SK-N-SH (cell line): Measurements from ENCODE around the gene MYLK2. TPM values are rescaled to one million over a fixed set of nuclear protein-coding genes. Genes with fewer than 3 reads are reported as not detected.

ENCODE experiments used
- CTCF ChIA-PET: fragments of 300-600, 350-600 bp; formaldehyde crosslinking; extraction: SDS; loops from one replicate; lab custom pipeline; 2021; lab: Yijun Ruan, JAX
- POLR2A ChIA-PET: fragments of 350-600 bp; sonication (Branson Sonifier 250); formaldehyde crosslinking; extraction: SDS; loops from one replicate; lab custom pipeline; 2020; ENCODE audit warnings: antibody characterized with exemption, inconsistent platforms; lab: Yijun Ruan, JAX
- DNase-seq: peaks from one replicate; pipeline ENCODE4 v3.0.0; 2012
- H2AFZ ChIP-seq: fragments of 200-600 bp; sonication (generic); 2 replicates; pipeline ENCODE4 v1.8.1; 2016; ENCODE audit warnings: antibody characterized with exemption, mild to moderate bottlenecking, low read depth
- H3F3A ChIP-seq: fragments of 200-600 bp; sonication (generic); replicated peaks from 2 replicates; pipeline ENCODE3; 2016; ENCODE audit warnings: antibody characterized with exemption, mild to moderate bottlenecking; ENCODE audit not compliant: insufficient read depth
- H3K27ac ChIP-seq, 2 experiments: fragments of 200-500 bp in 1 of 2; fragments of 200-600 bp in 1 of 2; sonication (Bioruptor generic) in 1 of 2; sonication (generic), shearing (Covaris generic) in 1 of 2; 2 replicates each; pipeline versions ENCODE4 v1.5.1 to v1.6.1; 2014 to 2016; ENCODE audit warnings: low read depth in 2 of 2, inconsistent platforms in 1 of 2, low read length in 1 of 2, mild to moderate bottlenecking in 1 of 2, mixed read lengths in 1 of 2
- H3K27me3 ChIP-seq: fragments of 200-600 bp; sonication (generic), shearing (Covaris generic); 2 replicates; pipeline ENCODE4 v1.6.1; 2016; ENCODE audit warnings: mixed run types; ENCODE audit not compliant: insufficient read depth
- H3K36me3 ChIP-seq, 2 experiments: fragments of 200-500 bp in 1 of 2; fragments of 200-600 bp in 1 of 2; sonication (Bioruptor generic) in 1 of 2; sonication (generic) in 1 of 2; replicated peaks in 1 of 2; 2 replicates each; pipeline versions ENCODE3 to v1.5.1; 2014 to 2016; ENCODE audit warnings: low read length in 1 of 2, mild to moderate bottlenecking in 1 of 2; ENCODE audit not compliant: insufficient read depth in 2 of 2, control insufficient read depth in 1 of 2
- H3K4me1 ChIP-seq, 2 experiments: fragments of 200-500 bp in 1 of 2; fragments of 200-600 bp in 1 of 2; sonication (Bioruptor generic) in 1 of 2; sonication (generic), shearing (Covaris generic) in 1 of 2; 2 replicates each; pipeline versions ENCODE4 v1.5.1 to v1.6.1; 2014 to 2016; ENCODE audit warnings: low read depth in 1 of 2, low read length in 1 of 2, mixed run types in 1 of 2; ENCODE audit not compliant: insufficient read depth in 2 of 2, control insufficient read depth in 1 of 2
- H3K4me2 ChIP-seq: fragments of 200-600 bp; sonication (generic), shearing (Covaris generic); 2 replicates; pipeline ENCODE4 v1.6.1; 2017; ENCODE audit warnings: mixed run types
- H3K4me3 ChIP-seq, 2 experiments: fragments of 200-500 bp in 1 of 2; fragments of 200-600 bp in 1 of 2; sonication (Bioruptor generic) in 1 of 2; sonication (generic), shearing (Covaris generic) in 1 of 2; 2 replicates each; pipeline versions ENCODE4 v1.5.1 to v1.8.1; 2014 to 2016; ENCODE audit warnings: low read depth in 2 of 2, inconsistent platforms in 1 of 2, low read length in 1 of 2, mild to moderate bottlenecking in 1 of 2, mixed read lengths in 1 of 2, moderate library complexity in 1 of 2
- H3K79me2 ChIP-seq: fragments of 200-600 bp; sonication (generic); 2 replicates; pipeline ENCODE4 v1.8.1; 2017; ENCODE audit warnings: mild to moderate bottlenecking; ENCODE audit not compliant: insufficient read depth
- H3K9ac ChIP-seq: fragments of 200-600 bp; sonication (generic); 2 replicates; pipeline ENCODE4 v1.6.1; 2017; ENCODE audit warnings: mixed run types
- H3K9me2 ChIP-seq: fragments of 200-600 bp; sonication (generic); 2 replicates; pipeline ENCODE4 v1.6.1; 2017; ENCODE audit warnings: mixed run types
- H3K9me3 ChIP-seq: fragments of 200-600 bp; sonication (generic); 2 replicates; pipeline ENCODE4 v1.6.1; 2017; ENCODE audit warnings: mixed run types, mild to moderate bottlenecking, moderate library complexity
- H4K20me1 ChIP-seq: fragments of 200-600 bp; sonication (generic); 2 replicates; pipeline ENCODE4 v1.6.1; 2017; ENCODE audit warnings: mild to moderate bottlenecking, mixed run types; ENCODE audit not compliant: insufficient read depth
- EP300 ChIP-seq, 2 experiments: IDR thresholded peaks; 2 replicates each; pipeline versions ENCODE4 v1.4.0 to v1.6.1; 2012; ENCODE audit warnings: borderline replicate concordance in 1 of 2, low read depth in 1 of 2, low read length in 1 of 2
- FOSL2 ChIP-seq: IDR thresholded peaks from 2 replicates; pipeline ENCODE4 v1.4.0; 2012; ENCODE audit warnings: low read depth, mild to moderate bottlenecking, moderate library complexity, borderline replicate concordance
- FOXM1 ChIP-seq: IDR thresholded peaks from 2 replicates; pipeline ENCODE4 v1.4.0; 2012; ENCODE audit warnings: low read depth, mild to moderate bottlenecking
- MEF2A ChIP-seq: IDR thresholded peaks from 2 replicates; pipeline ENCODE4 v1.4.0; 2012; ENCODE audit warnings: low read depth, borderline replicate concordance
- MXI1 ChIP-seq: IDR thresholded peaks from 2 replicates; pipeline ENCODE4 v1.6.1; 2012; ENCODE audit warnings: mild to moderate bottlenecking, low read depth, low read length, improper control_type of control experiment
- NRF1 ChIP-seq: IDR thresholded peaks from 2 replicates; pipeline ENCODE4 v1.6.1; 2012; ENCODE audit warnings: low read depth, mild to moderate bottlenecking, low read length
- POLR2AphosphoS5 ChIP-seq: IDR thresholded peaks from 2 replicates; pipeline ENCODE4 v1.6.1; 2012; ENCODE audit warnings: low read depth, low read length
- RFX5 ChIP-seq: IDR thresholded peaks from 2 replicates; pipeline ENCODE4 v1.6.1; 2012; ENCODE audit warnings: mild to moderate bottlenecking, improper control_type of control experiment, low read length
- YY1 ChIP-seq: IDR thresholded peaks from 2 replicates; pipeline ENCODE4 v1.4.0; 2012; ENCODE audit warnings: low read depth, mild to moderate bottlenecking
- WGBS: methylation state at CpG from one replicate; pipeline ENCODE4 v1.1.6; 2017; ENCODE audit warnings: low lambda C conversion rate; 5-methylcytosine and 5-hydroxymethylcytosine counted together
- polyA plus RNA-seq, 3 experiments: library from polyadenylated mRNA; depleted of rRNA; stranded (reverse); fragments of >200 nt; gene quantifications; 2 replicates each; pipeline ENCODE4 v1.2.3, GENCODE V29; 2012
- TF ChIP-seq, protein P1 (sequence below): IDR thresholded peaks from 2 replicates; pipeline ENCODE4 v1.6.1; 2012; ENCODE audit warnings: mild to moderate bottlenecking, low read depth, low read length, moderate library complexity
- TF ChIP-seq, protein P2 (sequence below): fragments of 200-600 bp; sonication (generic); IDR thresholded peaks from 2 replicates; pipeline ENCODE4 v1.6.1; 2017; ENCODE audit warnings: antibody characterized with exemption, mild to moderate bottlenecking, moderate library complexity
- TF ChIP-seq, protein P3 (sequence below): IDR thresholded peaks from 2 replicates; pipeline ENCODE4 v1.4.0; 2012; ENCODE audit warnings: low read depth, borderline replicate concordance
- TF ChIP-seq, protein P4 (sequence below): IDR thresholded peaks from 2 replicates; pipeline ENCODE4; 2012

Gene MYLK2
- polyA plus RNA-seq, 1 of the 3 experiments (the other 2 are of a cell fraction): 0.21 TPM

DNA sequence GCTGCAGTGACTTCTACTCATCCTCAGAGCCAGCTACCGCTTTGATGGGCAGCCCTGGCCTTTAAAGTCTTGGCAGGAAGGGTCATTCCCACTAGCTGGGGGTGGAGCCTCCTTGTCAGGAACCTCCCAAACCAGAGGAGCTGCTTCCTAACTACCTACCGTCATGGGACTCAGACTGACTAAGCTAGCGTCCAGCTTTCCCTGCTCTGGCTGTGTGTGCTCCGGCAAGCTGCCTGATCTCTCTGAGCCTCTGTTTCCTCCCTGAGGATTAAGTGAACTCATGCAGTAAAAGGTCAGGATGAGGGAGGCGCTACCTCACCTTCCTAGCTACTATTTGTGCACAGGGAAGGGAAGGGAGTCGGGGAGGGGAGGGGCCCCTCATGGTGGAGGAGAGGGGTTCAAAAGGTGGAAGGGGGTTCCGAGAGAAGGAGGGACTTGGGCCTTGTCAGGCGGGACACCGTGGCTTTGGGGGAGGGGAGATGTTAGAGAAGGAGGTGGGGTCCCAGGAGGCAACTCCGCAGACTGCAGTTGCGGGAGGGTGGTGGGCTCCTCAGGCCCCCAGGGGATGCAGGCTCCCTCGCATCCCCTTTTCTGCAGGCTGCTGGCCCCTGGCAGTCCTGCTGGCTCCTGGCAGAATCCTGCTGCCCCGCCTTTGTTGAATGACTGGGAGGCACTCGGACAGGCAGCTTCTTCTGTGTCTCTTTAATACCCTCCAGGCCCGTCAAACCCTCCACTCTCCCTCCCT lies 41.4 kb downstream of the MYLK2 start:
- no peaks in the 10 kb centered on the region for H3K36me3 ChIP-seq
- no peak overlapping the region; a peak in 1 of 4 replicates for H3K27ac ChIP-seq
- H3F3A ChIP-seq: no peaks in the 10 kb centered on the region
- H3K9me2 ChIP-seq: no peaks in the 10 kb centered on the region
- no peaks in the 10 kb centered on the region for H3K9me3 ChIP-seq
- H3K27me3 ChIP-seq: peaks cover 8% of the 10 kb centered on the region; the same call in 1 of the 2 replicates
- peak overlapping the region; percentile 62 to 63 for H3K4me3 ChIP-seq
- TF ChIP-seq, protein P1, sequence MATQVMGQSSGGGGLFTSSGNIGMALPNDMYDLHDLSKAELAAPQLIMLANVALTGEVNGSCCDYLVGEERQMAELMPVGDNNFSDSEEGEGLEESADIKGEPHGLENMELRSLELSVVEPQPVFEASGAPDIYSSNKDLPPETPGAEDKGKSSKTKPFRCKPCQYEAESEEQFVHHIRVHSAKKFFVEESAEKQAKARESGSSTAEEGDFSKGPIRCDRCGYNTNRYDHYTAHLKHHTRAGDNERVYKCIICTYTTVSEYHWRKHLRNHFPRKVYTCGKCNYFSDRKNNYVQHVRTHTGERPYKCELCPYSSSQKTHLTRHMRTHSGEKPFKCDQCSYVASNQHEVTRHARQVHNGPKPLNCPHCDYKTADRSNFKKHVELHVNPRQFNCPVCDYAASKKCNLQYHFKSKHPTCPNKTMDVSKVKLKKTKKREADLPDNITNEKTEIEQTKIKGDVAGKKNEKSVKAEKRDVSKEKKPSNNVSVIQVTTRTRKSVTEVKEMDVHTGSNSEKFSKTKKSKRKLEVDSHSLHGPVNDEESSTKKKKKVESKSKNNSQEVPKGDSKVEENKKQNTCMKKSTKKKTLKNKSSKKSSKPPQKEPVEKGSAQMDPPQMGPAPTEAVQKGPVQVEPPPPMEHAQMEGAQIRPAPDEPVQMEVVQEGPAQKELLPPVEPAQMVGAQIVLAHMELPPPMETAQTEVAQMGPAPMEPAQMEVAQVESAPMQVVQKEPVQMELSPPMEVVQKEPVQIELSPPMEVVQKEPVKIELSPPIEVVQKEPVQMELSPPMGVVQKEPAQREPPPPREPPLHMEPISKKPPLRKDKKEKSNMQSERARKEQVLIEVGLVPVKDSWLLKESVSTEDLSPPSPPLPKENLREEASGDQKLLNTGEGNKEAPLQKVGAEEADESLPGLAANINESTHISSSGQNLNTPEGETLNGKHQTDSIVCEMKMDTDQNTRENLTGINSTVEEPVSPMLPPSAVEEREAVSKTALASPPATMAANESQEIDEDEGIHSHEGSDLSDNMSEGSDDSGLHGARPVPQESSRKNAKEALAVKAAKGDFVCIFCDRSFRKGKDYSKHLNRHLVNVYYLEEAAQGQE: no peak
- TF ChIP-seq RFX5: no peak
- no peak for TF ChIP-seq MXI1
- no peak for TF ChIP-seq YY1
- TF ChIP-seq, protein P2, sequence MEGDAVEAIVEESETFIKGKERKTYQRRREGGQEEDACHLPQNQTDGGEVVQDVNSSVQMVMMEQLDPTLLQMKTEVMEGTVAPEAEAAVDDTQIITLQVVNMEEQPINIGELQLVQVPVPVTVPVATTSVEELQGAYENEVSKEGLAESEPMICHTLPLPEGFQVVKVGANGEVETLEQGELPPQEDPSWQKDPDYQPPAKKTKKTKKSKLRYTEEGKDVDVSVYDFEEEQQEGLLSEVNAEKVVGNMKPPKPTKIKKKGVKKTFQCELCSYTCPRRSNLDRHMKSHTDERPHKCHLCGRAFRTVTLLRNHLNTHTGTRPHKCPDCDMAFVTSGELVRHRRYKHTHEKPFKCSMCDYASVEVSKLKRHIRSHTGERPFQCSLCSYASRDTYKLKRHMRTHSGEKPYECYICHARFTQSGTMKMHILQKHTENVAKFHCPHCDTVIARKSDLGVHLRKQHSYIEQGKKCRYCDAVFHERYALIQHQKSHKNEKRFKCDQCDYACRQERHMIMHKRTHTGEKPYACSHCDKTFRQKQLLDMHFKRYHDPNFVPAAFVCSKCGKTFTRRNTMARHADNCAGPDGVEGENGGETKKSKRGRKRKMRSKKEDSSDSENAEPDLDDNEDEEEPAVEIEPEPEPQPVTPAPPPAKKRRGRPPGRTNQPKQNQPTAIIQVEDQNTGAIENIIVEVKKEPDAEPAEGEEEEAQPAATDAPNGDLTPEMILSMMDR: no peak
- no peak for TF ChIP-seq FOSL2
- no peak for TF ChIP-seq FOXM1
- TF ChIP-seq POLR2AphosphoS5: no peak
- no peak for DNase-seq
- H3K9ac ChIP-seq: no peak overlapping the region; the same call in 1 of the 2 replicates
- H2AFZ ChIP-seq: peak overlapping the region; percentile 80; the same call in 1 of the 2 replicates
- ChIA-PET CTCF (interaction anchor here (0.5 to 4.9 kb wide), 7 partner anchors 9 to 171 kb away, joined by 3 to 18 read pairs (median 9); partner anchors contain the start of genes DUSP15, PDRG1 and TTLL9), POLR2A (no interaction called here)
- no peaks in the 10 kb centered on the region for H4K20me1 ChIP-seq
- peak overlapping the region; percentile 94 for H3K4me2 ChIP-seq
- peaks cover 0 to 21% of the 10 kb centered on the region in 2 experiments; a peak in 2 of 4 replicates for H3K4me1 ChIP-seq
- 49% methylated on average over 14 of the region's 15 CpGs for WGBS
- no peaks in the 10 kb centered on the region for H3K79me2 ChIP-seq

DNA sequence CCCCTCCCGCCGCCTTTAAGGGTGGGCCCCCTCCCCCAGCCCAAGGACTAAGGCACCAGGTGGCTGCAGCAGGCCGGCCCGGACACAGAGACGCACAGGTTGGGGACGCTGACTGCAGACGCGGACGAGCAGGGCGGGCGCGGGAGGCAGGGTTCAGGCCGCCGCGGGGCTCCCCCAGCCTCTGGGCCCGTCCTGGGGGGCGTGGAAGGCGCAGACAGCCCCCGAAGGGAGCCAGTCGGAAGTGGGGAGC lies 41.9 kb downstream of the MYLK2 start:
- peaks cover 0 to 21% of the 10 kb centered on the region in 2 experiments; a peak in 2 of 4 replicates for H3K4me1 ChIP-seq
- H3K36me3 ChIP-seq: no peaks in the 10 kb centered on the region
- H3K9me2 ChIP-seq: no peaks in the 10 kb centered on the region
- H3K79me2 ChIP-seq: no peaks in the 10 kb centered on the region
- H4K20me1 ChIP-seq: no peaks in the 10 kb centered on the region
- ChIA-PET POLR2A (interaction anchor here (1.8 kb wide), 1 partner anchor 10 kb away, joined by 6 read pairs; no protein-coding TSS in a partner anchor), CTCF (interaction anchor here (1.3 to 4.9 kb wide), 3 partner anchors 9 to 170 kb away, joined by 6 to 18 read pairs (median 11); partner anchors contain the start of gene PDRG1)
- 0% methylated on average over 2 of the region's 20 CpGs for WGBS
- H3K27ac ChIP-seq: peak overlapping the region in 1 of 2 experiments; percentile 73; a peak in 1 of 4 replicates
- peak overlapping the region; percentile 94 for H3K4me2 ChIP-seq
- DNase-seq: no peak
- peak overlapping the region; percentile 57; the same call in 1 of the 2 replicates for H3K9ac ChIP-seq
- H3K9me3 ChIP-seq: no peaks in the 10 kb centered on the region
- H3K4me3 ChIP-seq: peak overlapping the region; percentile 62 to 63
- H3K27me3 ChIP-seq: peaks cover 3% of the 10 kb centered on the region; the same call in 1 of the 2 replicates
- H3F3A ChIP-seq: no peaks in the 10 kb centered on the region
- peak overlapping the region; percentile 80; the same call in 1 of the 2 replicates for H2AFZ ChIP-seq
- TF ChIP-seq MEF2A: no peak
- TF ChIP-seq, protein P3, sequence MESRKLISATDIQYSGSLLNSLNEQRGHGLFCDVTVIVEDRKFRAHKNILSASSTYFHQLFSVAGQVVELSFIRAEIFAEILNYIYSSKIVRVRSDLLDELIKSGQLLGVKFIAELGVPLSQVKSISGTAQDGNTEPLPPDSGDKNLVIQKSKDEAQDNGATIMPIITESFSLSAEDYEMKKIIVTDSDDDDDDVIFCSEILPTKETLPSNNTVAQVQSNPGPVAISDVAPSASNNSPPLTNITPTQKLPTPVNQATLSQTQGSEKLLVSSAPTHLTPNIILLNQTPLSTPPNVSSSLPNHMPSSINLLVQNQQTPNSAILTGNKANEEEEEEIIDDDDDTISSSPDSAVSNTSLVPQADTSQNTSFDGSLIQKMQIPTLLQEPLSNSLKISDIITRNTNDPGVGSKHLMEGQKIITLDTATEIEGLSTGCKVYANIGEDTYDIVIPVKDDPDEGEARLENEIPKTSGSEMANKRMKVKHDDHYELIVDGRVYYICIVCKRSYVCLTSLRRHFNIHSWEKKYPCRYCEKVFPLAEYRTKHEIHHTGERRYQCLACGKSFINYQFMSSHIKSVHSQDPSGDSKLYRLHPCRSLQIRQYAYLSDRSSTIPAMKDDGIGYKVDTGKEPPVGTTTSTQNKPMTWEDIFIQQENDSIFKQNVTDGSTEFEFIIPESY: no peak
- TF ChIP-seq, protein P4, sequence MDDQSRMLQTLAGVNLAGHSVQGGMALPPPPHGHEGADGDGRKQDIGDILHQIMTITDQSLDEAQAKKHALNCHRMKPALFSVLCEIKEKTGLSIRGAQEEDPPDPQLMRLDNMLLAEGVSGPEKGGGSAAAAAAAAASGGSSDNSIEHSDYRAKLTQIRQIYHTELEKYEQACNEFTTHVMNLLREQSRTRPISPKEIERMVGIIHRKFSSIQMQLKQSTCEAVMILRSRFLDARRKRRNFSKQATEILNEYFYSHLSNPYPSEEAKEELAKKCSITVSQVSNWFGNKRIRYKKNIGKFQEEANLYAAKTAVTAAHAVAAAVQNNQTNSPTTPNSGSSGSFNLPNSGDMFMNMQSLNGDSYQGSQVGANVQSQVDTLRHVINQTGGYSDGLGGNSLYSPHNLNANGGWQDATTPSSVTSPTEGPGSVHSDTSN: no peak
- no peak for TF ChIP-seq EP300 (IDR thresholded peaks at IDR 0.05; ENCODE audit: borderline replicate concordance in 1 of 2, low read depth in 1 of 2, low read length in 1 of 2)
- no peak for TF ChIP-seq POLR2AphosphoS5
- no peak for TF ChIP-seq RFX5
- no peak for TF ChIP-seq FOSL2
- no peak for TF ChIP-seq NRF1
- TF ChIP-seq, protein P2: no peak
